HepG2 (cell line): ENCODE measurements around the gene EXOC3L2. TPM values are rescaled to one million over a fixed set of nuclear protein-coding genes. Genes with fewer than 3 reads are reported as not detected.

Experiments used
- ATM ChIP-seq: fragments of 450-650 bp; IDR thresholded peaks from 2 replicates; pipeline ENCODE4 v1.7.1; 2017; ENCODE audit warnings: mild to moderate bottlenecking, borderline replicate concordance
- GZF1 ChIP-seq: sonication (generic); formaldehyde crosslinking; IDR thresholded peaks from 2 replicates; pipeline ENCODE4 v1.5.1; 2020; ENCODE audit warnings: mild to moderate bottlenecking, missing genetic modification reagents
- HDAC2 ChIP-seq: sonication (generic); formaldehyde crosslinking; IDR thresholded peaks from 2 replicates; pipeline ENCODE4 v1.4.0; 2020; ENCODE audit warnings: missing genetic modification reagents
- IRF2 ChIP-seq: IDR thresholded peaks from 2 replicates; pipeline ENCODE4 v1.6.1; 2018; ENCODE audit warnings: missing genetic modification reagents, missing compliant biosample characterization
- ZNF543 ChIP-seq: sonication (generic); formaldehyde crosslinking; IDR thresholded peaks from 2 replicates; pipeline ENCODE4 v1.4.0; 2020; ENCODE audit warnings: mild to moderate bottlenecking, missing genetic modification reagents
- ZNF720 ChIP-seq: sonication (generic); formaldehyde crosslinking; IDR thresholded peaks from 2 replicates; pipeline ENCODE4 v1.4.0; 2020; ENCODE audit warnings: missing genetic modification reagents
- polyA plus RNA-seq, 8 experiments: library from polyadenylated mRNA; depleted of rRNA in 3 of 8; stranded (reverse) in 7 of 8; unstranded in 1 of 8; fragments of >200 nt; fragmentation: Illumina TruSeq in 4 of 8; extraction: Trizol in 4 of 8; gene quantifications; 2 replicates each; pipeline versions ENCODE4 v1.2.1 to v1.2.3, GENCODE V29; 2011 to 2016; ENCODE audit warnings: low read depth in 4 of 8, missing spikeins in 1 of 8, mixed read lengths in 1 of 8; ENCODE audit not compliant: insufficient read depth in 1 of 8
- total RNA-seq, 5 experiments: library from RNA; depleted of rRNA; stranded (reverse); fragments of >200 nt; fragmentation: Illumina TruSeq; extraction: Trizol; gene quantifications; 2 replicates each; pipeline ENCODE4 v1.2.3, GENCODE V29; 2016; ENCODE audit warnings: low read depth in 1 of 5
- TF ChIP-seq, protein P1 (sequence below): sonication (generic); formaldehyde crosslinking; IDR thresholded peaks from 2 replicates; pipeline ENCODE4 v1.4.0; 2020; ENCODE audit warnings: mild to moderate bottlenecking, missing genetic modification reagents, borderline replicate concordance
- TF ChIP-seq, protein P2 (sequence below): sonication (generic); formaldehyde crosslinking; conservative IDR thresholded peaks from 2 replicates; pipeline ENCODE4 v1.8.0; 2022; ENCODE audit warnings: missing genetic modification reagents
- TF ChIP-seq, protein P3 (sequence below): sonication (generic); formaldehyde crosslinking; IDR thresholded peaks from 2 replicates; pipeline ENCODE4 v1.5.0; 2020; ENCODE audit warnings: missing genetic modification reagents, mild to moderate bottlenecking, borderline replicate concordance

Gene EXOC3L2
- total and polyA plus RNA-seq, 2 of the 13 experiments (the other 11 are each of a cell fraction or from before 2014, with no cell fraction given) = 0.21 TPM; not detected in 1

DNA sequence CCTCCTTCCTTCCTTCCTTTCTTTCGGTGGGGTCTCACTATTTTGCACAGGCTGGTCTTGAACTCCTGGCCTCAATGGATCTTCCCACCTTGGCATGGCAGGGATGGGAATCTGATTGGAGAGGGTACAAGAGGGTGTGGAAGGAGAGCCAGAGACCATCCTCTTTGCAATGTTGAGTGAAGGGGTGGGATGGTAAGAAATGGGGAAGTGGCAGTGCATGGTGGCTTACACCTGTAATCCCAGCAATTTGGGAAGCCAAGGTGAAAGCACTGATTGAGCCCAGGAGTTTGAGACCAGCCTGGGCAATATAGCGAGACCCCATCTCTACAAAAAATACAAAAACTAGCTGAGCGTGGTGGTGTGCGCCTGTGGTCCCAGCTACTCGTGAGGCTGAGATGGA lies 61.1 kb downstream of the EXOC3L2 start (continued):
- TF ChIP-seq, protein P1, sequence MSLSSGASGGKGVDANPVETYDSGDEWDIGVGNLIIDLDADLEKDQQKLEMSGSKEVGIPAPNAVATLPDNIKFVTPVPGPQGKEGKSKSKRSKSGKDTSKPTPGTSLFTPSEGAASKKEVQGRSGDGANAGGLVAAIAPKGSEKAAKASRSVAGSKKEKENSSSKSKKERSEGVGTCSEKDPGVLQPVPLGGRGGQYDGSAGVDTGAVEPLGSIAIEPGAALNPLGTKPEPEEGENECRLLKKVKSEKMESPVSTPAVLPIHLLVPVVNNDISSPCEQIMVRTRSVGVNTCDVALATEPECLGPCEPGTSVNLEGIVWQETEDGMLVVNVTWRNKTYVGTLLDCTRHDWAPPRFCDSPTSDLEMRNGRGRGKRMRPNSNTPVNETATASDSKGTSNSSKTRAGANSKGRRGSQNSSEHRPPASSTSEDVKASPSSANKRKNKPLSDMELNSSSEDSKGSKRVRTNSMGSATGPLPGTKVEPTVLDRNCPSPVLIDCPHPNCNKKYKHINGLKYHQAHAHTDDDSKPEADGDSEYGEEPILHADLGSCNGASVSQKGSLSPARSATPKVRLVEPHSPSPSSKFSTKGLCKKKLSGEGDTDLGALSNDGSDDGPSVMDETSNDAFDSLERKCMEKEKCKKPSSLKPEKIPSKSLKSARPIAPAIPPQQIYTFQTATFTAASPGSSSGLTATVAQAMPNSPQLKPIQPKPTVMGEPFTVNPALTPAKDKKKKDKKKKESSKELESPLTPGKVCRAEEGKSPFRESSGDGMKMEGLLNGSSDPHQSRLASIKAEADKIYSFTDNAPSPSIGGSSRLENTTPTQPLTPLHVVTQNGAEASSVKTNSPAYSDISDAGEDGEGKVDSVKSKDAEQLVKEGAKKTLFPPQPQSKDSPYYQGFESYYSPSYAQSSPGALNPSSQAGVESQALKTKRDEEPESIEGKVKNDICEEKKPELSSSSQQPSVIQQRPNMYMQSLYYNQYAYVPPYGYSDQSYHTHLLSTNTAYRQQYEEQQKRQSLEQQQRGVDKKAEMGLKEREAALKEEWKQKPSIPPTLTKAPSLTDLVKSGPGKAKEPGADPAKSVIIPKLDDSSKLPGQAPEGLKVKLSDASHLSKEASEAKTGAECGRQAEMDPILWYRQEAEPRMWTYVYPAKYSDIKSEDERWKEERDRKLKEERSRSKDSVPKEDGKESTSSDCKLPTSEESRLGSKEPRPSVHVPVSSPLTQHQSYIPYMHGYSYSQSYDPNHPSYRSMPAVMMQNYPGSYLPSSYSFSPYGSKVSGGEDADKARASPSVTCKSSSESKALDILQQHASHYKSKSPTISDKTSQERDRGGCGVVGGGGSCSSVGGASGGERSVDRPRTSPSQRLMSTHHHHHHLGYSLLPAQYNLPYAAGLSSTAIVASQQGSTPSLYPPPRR (CRISPR knock-in tag) = no peak
- no peak for TF ChIP-seq GZF1
- no peak for TF ChIP-seq IRF2
- TF ChIP-seq HDAC2 = no peak
- TF ChIP-seq, protein P2, sequence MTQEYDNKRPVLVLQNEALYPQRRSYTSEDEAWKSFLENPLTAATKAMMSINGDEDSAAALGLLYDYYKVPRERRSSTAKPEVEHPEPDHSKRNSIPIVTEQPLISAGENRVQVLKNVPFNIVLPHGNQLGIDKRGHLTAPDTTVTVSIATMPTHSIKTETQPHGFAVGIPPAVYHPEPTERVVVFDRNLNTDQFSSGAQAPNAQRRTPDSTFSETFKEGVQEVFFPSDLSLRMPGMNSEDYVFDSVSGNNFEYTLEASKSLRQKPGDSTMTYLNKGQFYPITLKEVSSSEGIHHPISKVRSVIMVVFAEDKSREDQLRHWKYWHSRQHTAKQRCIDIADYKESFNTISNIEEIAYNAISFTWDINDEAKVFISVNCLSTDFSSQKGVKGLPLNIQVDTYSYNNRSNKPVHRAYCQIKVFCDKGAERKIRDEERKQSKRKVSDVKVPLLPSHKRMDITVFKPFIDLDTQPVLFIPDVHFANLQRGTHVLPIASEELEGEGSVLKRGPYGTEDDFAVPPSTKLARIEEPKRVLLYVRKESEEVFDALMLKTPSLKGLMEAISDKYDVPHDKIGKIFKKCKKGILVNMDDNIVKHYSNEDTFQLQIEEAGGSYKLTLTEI = no peak
- TF ChIP-seq, protein P3, sequence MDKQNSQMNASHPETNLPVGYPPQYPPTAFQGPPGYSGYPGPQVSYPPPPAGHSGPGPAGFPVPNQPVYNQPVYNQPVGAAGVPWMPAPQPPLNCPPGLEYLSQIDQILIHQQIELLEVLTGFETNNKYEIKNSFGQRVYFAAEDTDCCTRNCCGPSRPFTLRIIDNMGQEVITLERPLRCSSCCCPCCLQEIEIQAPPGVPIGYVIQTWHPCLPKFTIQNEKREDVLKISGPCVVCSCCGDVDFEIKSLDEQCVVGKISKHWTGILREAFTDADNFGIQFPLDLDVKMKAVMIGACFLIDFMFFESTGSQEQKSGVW (CRISPR knock-in tag) = no peak
- TF ChIP-seq ATM = no peak
- no peak for TF ChIP-seq ZNF720 (CRISPR knock-in tag)
- TF ChIP-seq ZNF543 (CRISPR knock-in tag) = no peak
- TF ChIP-seq, all 625 proteins: peak for 0
